MM.1S (cell line): ENCODE measurements around the gene TNF.

Source experiments
- CTCF ChIP-seq: fragments of 300-600 bp; sonication (generic); IDR thresholded peaks from 2 replicates; pipeline ENCODE4 v1.5.1; 2016; ENCODE audit warnings: antibody characterized with exemption, low read length, mixed read lengths
- EZH2 ChIP-seq: fragments of 300-600 bp; sonication (generic); optimal IDR thresholded peaks from 2 replicates; pipeline ENCODE3; 2017; ENCODE audit warnings: low read depth, mild to moderate bottlenecking, antibody characterized with exemption, low read length, mixed read lengths

GRCh38 chr6:31531162-31531561, 44.2 kb upstream of the TNF start:
- no peak for TF ChIP-seq CTCF
- TF ChIP-seq EZH2, result no peak
